ENCODE measurements around the gene AHNAK.

DNA sequence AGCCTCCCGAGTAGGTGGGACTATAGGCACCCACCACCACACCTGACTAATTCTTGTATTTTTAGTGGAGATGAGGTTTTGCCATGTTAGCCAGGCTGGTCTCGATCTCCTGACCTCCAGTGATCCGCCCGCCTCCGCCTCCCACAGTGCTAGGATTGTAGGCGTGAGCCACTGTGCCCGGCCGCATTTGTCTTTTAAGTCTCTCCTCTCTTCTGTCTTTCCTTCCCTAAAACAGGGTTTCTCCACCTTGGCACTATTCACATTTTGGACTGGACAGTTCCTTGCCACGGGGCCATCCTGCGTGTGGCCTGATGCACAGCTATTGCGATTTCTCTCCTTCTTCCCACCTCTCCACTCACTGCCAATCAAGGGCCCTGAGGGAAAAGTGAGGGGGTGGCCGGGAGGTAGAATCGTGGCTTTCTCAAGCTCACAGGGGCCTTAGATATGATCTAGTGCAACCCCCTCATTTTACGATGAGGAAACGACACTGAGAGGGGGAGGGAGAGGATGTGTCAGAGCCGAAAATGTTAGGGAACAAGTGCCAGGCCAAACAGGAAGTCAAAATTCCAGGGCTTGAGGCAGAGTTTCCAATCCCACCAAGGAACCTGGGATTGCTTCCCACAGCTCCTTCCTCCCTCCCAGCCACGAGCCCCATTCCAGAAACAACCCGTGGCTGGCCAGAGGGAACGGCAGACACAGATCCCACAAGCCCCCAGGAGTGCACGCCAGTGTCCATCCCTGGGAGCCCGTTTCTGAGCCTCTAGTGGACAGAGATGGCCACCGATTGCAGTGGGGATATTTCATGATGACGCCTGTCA, 106.6 kb downstream of the AHNAK start:
- TF ChIP-seq, protein P1, sequence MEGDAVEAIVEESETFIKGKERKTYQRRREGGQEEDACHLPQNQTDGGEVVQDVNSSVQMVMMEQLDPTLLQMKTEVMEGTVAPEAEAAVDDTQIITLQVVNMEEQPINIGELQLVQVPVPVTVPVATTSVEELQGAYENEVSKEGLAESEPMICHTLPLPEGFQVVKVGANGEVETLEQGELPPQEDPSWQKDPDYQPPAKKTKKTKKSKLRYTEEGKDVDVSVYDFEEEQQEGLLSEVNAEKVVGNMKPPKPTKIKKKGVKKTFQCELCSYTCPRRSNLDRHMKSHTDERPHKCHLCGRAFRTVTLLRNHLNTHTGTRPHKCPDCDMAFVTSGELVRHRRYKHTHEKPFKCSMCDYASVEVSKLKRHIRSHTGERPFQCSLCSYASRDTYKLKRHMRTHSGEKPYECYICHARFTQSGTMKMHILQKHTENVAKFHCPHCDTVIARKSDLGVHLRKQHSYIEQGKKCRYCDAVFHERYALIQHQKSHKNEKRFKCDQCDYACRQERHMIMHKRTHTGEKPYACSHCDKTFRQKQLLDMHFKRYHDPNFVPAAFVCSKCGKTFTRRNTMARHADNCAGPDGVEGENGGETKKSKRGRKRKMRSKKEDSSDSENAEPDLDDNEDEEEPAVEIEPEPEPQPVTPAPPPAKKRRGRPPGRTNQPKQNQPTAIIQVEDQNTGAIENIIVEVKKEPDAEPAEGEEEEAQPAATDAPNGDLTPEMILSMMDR (conservative IDR thresholded peaks at IDR 0.05; ENCODE audit: low read depth, low read length), result no peak
- TF ChIP-seq EZH2 (IDR thresholded peaks at IDR 0.05; ENCODE audit: borderline replicate concordance, low read depth, low read length, poor library complexity, severe bottlenecking), result no peak

Measured in A673 (cell line).